Bronchial epithelial cell (primary cell): Measurements from ENCODE around the gene GCNA. TPM values are rescaled to one million over a fixed set of nuclear protein-coding genes. Genes with fewer than 3 reads are reported as not detected.

ENCODE experiments used
- DNase-seq: peaks from one replicate; pipeline ENCODE4 v3.0.0-alpha.2; 2010; ENCODE audit warnings: low read depth
- FAIRE-seq: peaks from 2 replicates; lab custom pipeline; 2011; peaks lifted over from hg19 to GRCh38; lab: Jason Lieb, UNC
- H3K27me3 ChIP-seq: 2 replicates; pipeline ENCODE4 v1.5.1; 2011; ENCODE audit warnings: low read length; ENCODE audit not compliant: control insufficient read depth, insufficient read depth
- H3K36me3 ChIP-seq: 2 replicates; pipeline ENCODE4 v1.5.1; 2011; ENCODE audit warnings: low read length; ENCODE audit not compliant: control insufficient read depth, insufficient read depth
- H3K4me3 ChIP-seq: 2 replicates; pipeline ENCODE4 v1.5.1; 2011; ENCODE audit warnings: mild to moderate bottlenecking, low read depth, low read length, control low read depth
- total RNA-seq: library from RNA; depleted of rRNA; stranded (reverse); fragments of >200 nt; gene quantifications from 2 replicates; pipeline ENCODE4 v1.2.1, GENCODE V29; 2014
- TF ChIP-seq, protein P1 (sequence below): IDR thresholded peaks from 2 replicates; pipeline ENCODE4 v1.5.1; 2011; ENCODE audit warnings: mild to moderate bottlenecking, moderate library complexity, low read length, control low read depth, inconsistent platforms; ENCODE audit not compliant: insufficient read depth, severe bottlenecking

GCNA gene
- total RNA-seq, 1 donor from 2014 or later, result 1.6 TPM

GRCh38 chrX:71622576-71623450, 44.6 kb downstream of the GCNA start:
- no peak for FAIRE-seq
- no peaks in the 10 kb centered on the region for H3K36me3 ChIP-seq
- no peak overlapping the region for H3K4me3 ChIP-seq
- TF ChIP-seq, protein P1, sequence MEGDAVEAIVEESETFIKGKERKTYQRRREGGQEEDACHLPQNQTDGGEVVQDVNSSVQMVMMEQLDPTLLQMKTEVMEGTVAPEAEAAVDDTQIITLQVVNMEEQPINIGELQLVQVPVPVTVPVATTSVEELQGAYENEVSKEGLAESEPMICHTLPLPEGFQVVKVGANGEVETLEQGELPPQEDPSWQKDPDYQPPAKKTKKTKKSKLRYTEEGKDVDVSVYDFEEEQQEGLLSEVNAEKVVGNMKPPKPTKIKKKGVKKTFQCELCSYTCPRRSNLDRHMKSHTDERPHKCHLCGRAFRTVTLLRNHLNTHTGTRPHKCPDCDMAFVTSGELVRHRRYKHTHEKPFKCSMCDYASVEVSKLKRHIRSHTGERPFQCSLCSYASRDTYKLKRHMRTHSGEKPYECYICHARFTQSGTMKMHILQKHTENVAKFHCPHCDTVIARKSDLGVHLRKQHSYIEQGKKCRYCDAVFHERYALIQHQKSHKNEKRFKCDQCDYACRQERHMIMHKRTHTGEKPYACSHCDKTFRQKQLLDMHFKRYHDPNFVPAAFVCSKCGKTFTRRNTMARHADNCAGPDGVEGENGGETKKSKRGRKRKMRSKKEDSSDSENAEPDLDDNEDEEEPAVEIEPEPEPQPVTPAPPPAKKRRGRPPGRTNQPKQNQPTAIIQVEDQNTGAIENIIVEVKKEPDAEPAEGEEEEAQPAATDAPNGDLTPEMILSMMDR, result peak; percentile 25
- no peaks in the 10 kb centered on the region for H3K27me3 ChIP-seq
- DNase-seq, result peak; percentile 35

- TF ChIP-seq, protein P1, result no peak
- Histone ChIP-seq H3K36me3 (no peaks in the 10 kb centered on the region), H3K27me3 (no peaks in the 10 kb centered on the region), H3K4me3 (no peak overlapping the region)
- no peak for DNase-seq
- no peak for FAIRE-seq
Observed at GRCh38 chrX:71623714-71624113, 45.5 kb downstream of the GCNA start.

- Histone ChIP-seq H3K36me3 (no peaks in the 10 kb centered on the region), H3K27me3 (no peaks in the 10 kb centered on the region), H3K4me3 (no peak overlapping the region)
- no peak for FAIRE-seq
- TF ChIP-seq, protein P1, result no peak
- no peak for DNase-seq
Observed at GRCh38 chrX:71625471-71625870, 47.2 kb downstream of the GCNA start.

- FAIRE-seq (no peak), DNase-seq (no peak)
- H3K27me3 ChIP-seq, result no peaks in the 10 kb centered on the region
- no peak overlapping the region for H3K4me3 ChIP-seq
- H3K36me3 ChIP-seq, result no peaks in the 10 kb centered on the region
- TF ChIP-seq, protein P1, result no peak
Observed at GRCh38 chrX:71626576-71626975, 48.3 kb downstream of the GCNA start.

DNA sequence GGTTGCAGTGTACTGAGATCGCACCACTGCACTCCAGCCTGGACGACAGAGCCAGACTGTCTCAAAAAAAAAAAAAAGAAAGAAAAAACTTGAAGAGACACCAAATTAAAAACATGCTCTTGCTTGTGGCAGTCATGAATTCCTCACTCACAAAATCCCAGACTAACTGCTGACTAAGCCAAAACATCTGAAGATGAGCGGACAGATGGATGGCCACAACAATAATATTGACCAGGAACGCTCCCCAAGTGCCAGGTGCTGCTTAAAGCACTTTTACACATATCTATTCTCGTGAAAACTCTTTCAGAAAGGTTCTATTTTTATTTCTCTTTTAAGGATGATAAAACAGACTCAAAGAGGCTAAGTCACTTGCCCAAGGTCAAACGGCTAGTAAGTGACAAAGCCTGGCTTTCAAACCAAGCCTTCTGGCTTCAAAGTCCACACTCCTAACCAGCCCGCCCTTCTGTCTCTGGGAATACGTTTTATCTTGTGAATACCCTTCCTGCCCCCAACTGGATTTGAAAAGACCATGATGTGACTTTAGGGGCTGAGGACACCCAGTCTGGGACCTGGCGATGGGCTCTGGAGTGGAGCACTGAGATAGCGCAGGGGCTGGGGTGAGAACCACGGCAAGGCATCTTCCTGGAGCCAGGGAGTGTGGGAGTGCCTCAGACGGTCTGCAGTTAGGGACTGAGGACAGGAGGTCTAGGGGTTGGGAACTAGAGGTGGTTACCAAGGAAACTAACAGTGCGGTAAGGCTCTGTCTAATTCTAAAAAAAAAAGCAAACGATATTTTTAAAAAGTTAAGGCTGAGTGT, 49.6 kb downstream of the GCNA start:
- FAIRE-seq (no peak), DNase-seq (no peak)
- TF ChIP-seq, protein P1, result no peak
- Histone ChIP-seq H3K27me3 (no peaks in the 10 kb centered on the region), H3K4me3 (no peak overlapping the region), H3K36me3 (no peaks in the 10 kb centered on the region)
